ENCODE results near the gene JAG1.
A peak's percentile ranks its signal among the peaks of the same experiment; 100 is the strongest.

The JAG1 gene

GRCh38 chr20:10696650-10697049 lies 22.9 kb upstream of the JAG1 start:
- no peak for DNase-seq

- DNase-seq: no peak
Measured at GRCh38 chr20:10689385-10689784, 15.6 kb upstream of the JAG1 start.

GRCh38 chr20:10687895-10688294 lies 14.1 kb upstream of the JAG1 start:
- DNase-seq: no peak

GRCh38 chr20:10686356-10687133 lies 12.7 kb upstream of the JAG1 start:
- DNase-seq: no peak

GRCh38 chr20:10683537-10683936 lies 9.7 kb upstream of the JAG1 start:
- DNase-seq: no peak

GRCh38 chr20:10682939-10683338 lies 9.1 kb upstream of the JAG1 start:
- DNase-seq: no peak

GRCh38 chr20:10681494-10681893 lies 7.7 kb upstream of the JAG1 start:
- DNase-seq: no peak

GRCh38 chr20:10680571-10680970 lies 6.8 kb upstream of the JAG1 start:
- DNase-seq: no peak

- no peak for DNase-seq
Measured at GRCh38 chr20:10679269-10679668, 5.5 kb upstream of the JAG1 start.

- no peak for DNase-seq
Measured at GRCh38 chr20:10676518-10676917, 2.7 kb upstream of the JAG1 start.

- no peak for DNase-seq
Measured at GRCh38 chr20:10675450-10675848, 1.6 kb upstream of the JAG1 start.

GRCh38 chr20:10674684-10675449 lies 1.1 kb upstream of the JAG1 start:
- peak; percentile 12 for DNase-seq

- peak; percentile 90 for DNase-seq
Measured at GRCh38 chr20:10673176-10673841, 490 bp downstream of the JAG1 start.

- DNase-seq: peak; percentile 5
Measured at GRCh38 chr20:10672624-10673127, 1.1 kb downstream of the JAG1 start.

GRCh38 chr20:10671919-10672623 lies 1.7 kb downstream of the JAG1 start:
- DNase-seq: peak; percentile 47

GRCh38 chr20:10671221-10671918 lies 2.4 kb downstream of the JAG1 start:
- no peak for DNase-seq

GRCh38 chr20:10670501-10671220 lies 3.1 kb downstream of the JAG1 start:
- DNase-seq: no peak

- DNase-seq: no peak
Measured at GRCh38 chr20:10669843-10670446, 3.9 kb downstream of the JAG1 start.

GRCh38 chr20:10668677-10669368 lies 5.0 kb downstream of the JAG1 start:
- DNase-seq: no peak

GRCh38 chr20:10667560-10668167 lies 6.1 kb downstream of the JAG1 start:
- DNase-seq: peak; percentile 21

All from NCI-H2029 treated with DMSO at 0.1 percent for 48 hours (cell line).